ENCODE measurements around the gene ELAC2.
"Not testable (repeated sequence)": the region's sequence is repeated elsewhere in the genome, so short reads cannot be mapped to it uniquely, and the experiment has no call there.

Gene ELAC2

GRCh38 chr17:12987120-12987519 is 30.7 kb downstream of the ELAC2 start:
- no peak for DNase-seq

GRCh38 chr17:12985431-12986293 is 32.2 kb downstream of the ELAC2 start:
- peak; percentile 58 for DNase-seq

GRCh38 chr17:12983991-12984884 is 33.6 kb downstream of the ELAC2 start:
- peak; percentile 94 for DNase-seq

GRCh38 chr17:12982224-12982623 is 35.6 kb downstream of the ELAC2 start:
- DNase-seq, result no peak

DNA sequence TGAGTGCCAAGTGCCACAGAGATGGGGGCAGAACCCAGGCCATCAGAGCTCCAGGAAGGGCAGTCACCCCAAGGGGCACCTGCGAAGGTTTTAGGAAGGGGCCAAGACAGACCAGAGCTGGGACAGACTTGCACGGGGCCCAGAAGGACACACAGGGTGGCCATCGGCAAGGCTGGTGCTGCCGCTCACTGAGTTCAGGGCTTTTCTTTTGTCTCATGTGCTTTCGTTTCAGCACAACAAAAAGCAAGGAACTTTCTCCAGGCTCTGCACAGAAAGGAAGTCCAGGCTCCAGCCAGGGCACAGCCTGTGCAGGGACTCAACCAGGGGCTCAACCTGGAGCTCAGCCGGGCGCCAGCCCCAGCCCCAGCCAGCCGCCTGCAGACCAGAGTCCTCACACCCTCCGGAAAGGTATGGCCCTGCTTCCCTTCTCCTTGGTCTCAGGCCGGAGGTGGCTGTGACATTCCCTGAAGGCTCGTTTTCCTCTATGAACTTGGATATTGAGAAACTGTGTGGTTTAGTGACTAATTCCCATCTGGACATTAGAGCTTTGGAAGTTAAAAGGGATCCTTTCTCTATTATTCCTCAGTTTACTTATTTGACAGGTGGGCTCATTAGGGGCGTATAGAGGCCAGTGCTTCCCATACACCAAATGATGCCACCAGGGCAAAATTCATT is 37.9 kb downstream of the ELAC2 start:
- no peak for DNase-seq

GRCh38 chr17:12979246-12979645 is 38.6 kb downstream of the ELAC2 start:
- DNase-seq, result no peak

GRCh38 chr17:12978787-12979186 is 39.0 kb downstream of the ELAC2 start:
- DNase-seq, result not testable (repeated sequence)

DNA sequence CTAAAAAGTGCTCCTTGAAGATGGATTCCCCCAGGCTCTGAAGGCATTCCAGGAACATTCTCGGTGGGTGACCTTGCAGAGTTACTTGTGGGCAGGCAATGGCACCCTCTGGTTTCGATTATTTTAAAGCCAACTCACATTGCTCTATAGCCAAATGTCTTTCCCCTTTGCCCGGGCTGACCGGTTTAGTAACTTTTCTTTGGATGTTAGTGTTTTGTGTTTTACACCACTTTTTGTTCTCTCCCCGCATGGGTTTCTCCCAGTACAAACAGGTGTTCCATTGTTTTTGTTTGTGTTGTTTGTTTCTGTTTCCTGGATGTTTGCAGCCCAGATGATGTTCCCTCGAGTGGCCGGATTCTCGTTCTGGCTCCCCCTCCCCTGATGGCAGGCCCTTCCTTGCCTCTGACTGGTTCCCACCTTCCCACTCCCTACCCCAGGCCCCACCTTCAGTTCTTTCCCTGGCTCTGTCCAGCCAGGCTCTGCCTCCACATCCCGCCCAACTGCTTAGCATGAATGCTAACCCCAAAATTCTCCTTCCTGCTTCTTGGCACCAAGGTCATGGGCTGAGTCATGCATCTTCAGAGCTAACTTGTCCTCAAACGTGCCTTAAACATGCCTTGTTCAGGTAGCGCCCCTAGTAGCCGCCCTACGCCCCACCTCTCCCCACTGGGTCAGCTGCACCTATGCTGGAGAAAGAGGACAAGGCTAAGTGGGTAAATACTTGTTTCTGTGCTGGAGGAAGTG is 40.6 kb downstream of the ELAC2 start:
- DNase-seq, result no peak

GRCh38 chr17:12974005-12974531 is 43.8 kb downstream of the ELAC2 start:
- peak; percentile 68 for DNase-seq

GRCh38 chr17:12973496-12974004 is 44.3 kb downstream of the ELAC2 start:
- peak; percentile 63 for DNase-seq

DNA sequence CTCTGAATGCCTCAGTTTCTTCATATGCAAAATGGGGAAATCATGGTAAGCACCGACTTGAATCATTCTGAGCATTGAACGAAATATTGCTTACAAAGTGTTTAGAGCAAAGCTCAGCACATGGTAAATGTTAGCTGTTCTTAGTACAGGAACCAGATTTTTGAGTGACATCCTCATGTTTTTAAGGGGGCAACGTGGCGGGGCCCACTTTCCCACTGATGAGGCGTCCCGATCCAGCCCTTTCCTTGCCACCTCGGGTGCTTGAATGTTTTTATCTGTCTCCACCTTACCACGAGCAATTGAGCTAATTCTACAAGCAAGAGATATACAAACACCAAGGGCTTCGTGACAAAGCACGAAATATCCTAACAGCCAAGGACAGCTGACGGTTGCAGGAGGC is 49.9 kb downstream of the ELAC2 start:
- DNase-seq, result no peak

- DNase-seq, result no peak
Observed at GRCh38 chr17:12966413-12966812, 51.4 kb downstream of the ELAC2 start.

DNA sequence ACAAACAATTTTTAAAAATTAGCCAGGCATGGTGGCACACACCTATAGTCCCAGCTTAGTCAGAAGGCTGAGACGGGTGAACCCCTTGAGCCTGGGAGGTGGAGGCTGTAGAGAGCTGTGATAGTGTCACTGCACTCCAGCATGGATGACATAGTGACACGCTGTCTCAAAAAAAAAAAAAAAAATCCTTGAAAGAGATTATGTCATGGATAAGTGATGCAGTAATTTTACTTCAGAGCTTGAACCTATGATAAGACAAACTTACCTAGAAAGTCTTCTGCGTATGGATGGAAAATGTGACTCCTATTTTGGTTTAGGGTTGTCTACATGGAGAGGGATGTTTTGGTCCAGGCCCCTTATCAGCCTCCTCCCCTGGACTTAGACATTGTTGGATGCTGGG is 51.8 kb downstream of the ELAC2 start:
- DNase-seq, result no peak

DNA sequence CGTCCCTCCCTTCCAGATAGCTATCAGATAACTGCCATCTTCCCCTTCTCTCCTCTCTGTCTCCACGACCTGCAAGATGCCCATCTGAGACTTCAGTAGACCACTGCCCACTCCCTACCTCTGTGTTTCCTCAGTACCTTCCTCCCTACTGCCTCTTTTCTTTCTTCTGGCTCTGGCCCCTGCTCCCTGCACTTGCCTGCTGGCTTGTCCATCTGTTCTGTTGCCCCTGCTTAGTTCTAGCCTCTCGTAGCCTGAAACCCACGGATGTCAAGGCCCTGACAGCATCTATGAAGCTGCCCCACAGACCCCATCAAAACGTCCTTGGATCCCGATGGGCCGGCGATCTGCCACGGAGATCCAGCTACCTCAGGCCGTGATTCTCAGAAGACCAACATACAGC is 53.0 kb downstream of the ELAC2 start:
- no peak for DNase-seq

GRCh38 chr17:12964162-12964561 is 53.7 kb downstream of the ELAC2 start:
- no peak for DNase-seq

GRCh38 chr17:12963505-12963904 is 54.3 kb downstream of the ELAC2 start:
- no peak for DNase-seq

- DNase-seq, result no peak
Observed at GRCh38 chr17:12961655-12962054, 56.2 kb downstream of the ELAC2 start.

- no peak for DNase-seq
Observed at GRCh38 chr17:12959441-12959840, 58.4 kb downstream of the ELAC2 start.

GRCh38 chr17:12958786-12959185 is 59.0 kb downstream of the ELAC2 start:
- DNase-seq, result no peak

DNA sequence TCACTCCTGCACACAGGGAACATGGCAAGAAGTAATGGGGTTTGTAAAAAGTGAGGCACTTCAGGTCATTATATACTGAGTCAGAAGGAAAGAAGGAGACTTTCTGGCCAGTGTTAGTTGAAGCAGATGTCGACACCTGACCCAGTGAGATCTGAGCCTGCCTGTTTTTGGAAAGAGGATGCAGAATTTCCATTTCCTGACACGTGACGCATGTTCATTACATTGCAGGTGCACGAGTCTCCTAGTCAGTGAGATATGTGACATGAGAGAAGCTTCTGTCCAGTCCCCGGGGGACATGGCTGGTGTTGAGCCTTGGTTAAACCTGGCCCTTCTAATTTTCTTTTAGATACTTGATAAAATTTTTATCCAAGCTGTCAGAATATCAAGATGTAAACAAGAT is 62.3 kb downstream of the ELAC2 start:
- no peak for DNase-seq

DNA sequence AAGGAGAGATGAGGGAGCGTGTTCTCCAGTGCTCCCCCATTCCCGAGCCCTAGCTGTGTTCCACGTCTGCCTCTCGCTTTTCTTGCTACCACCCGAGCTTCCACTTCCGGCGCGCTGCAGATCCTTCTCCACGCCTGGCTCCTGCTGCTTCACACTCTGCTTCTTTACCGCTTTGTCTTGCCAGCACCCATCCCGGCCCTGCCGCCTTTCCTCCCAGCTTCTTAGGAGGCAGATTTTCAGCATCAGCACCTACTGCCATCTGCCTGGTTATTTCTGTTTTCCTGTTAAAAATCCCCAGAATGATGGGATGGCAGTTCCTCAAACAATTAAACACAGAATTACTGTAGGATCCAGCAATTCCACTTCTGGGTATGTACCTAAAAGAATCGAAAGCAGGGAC is 64.7 kb downstream of the ELAC2 start:
- DNase-seq, result no peak

DNA sequence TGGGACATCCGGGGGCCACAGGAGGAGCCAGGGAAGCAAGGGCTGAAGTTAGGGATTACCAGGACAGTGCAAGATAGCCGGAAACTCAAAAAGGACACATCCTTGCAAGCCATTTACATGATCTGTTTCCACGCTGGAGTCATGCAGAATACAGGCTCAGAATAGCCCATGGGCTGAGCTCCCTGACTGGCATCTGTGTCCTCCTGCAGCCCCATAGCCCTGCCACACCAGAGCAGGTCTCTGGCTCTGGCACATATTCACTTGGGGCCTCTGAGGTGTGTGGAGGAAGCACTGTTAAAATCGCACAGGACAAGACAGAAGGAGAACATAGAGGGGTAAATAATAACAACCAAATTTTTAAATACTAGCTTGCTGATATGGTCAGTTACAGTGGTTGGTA is 65.8 kb downstream of the ELAC2 start:
- no peak for DNase-seq

All from right hindlimb (tissue), 1 donor.